ENCODE measurements around the gene GDPD3.

GRCh38 chr16:30060836-30061554, 52.3 kb downstream of the GDPD3 start:
- TF ChIP-seq, protein P1, sequence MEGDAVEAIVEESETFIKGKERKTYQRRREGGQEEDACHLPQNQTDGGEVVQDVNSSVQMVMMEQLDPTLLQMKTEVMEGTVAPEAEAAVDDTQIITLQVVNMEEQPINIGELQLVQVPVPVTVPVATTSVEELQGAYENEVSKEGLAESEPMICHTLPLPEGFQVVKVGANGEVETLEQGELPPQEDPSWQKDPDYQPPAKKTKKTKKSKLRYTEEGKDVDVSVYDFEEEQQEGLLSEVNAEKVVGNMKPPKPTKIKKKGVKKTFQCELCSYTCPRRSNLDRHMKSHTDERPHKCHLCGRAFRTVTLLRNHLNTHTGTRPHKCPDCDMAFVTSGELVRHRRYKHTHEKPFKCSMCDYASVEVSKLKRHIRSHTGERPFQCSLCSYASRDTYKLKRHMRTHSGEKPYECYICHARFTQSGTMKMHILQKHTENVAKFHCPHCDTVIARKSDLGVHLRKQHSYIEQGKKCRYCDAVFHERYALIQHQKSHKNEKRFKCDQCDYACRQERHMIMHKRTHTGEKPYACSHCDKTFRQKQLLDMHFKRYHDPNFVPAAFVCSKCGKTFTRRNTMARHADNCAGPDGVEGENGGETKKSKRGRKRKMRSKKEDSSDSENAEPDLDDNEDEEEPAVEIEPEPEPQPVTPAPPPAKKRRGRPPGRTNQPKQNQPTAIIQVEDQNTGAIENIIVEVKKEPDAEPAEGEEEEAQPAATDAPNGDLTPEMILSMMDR (optimal IDR thresholded peaks at IDR 0.05 in 1 of 3, IDR thresholded peaks at IDR 0.05 in 1 of 3, conservative IDR thresholded peaks at IDR 0.05 in 1 of 3; ENCODE audit: extremely low read depth in 1 of 3, insufficient read depth in 2 of 3, low read length in 3 of 3): no peak
- TF ChIP-seq EZH2 (IDR thresholded peaks at IDR 0.05; ENCODE audit: low read length): no peak

Measured in keratinocyte (primary cell).